ENCODE measurements around the gene KIAA0040.
"Not testable (repeated sequence)": the region's sequence is repeated elsewhere in the genome, so short reads cannot be mapped to it uniquely, and the experiment has no call there.

KIAA0040 gene

DNA sequence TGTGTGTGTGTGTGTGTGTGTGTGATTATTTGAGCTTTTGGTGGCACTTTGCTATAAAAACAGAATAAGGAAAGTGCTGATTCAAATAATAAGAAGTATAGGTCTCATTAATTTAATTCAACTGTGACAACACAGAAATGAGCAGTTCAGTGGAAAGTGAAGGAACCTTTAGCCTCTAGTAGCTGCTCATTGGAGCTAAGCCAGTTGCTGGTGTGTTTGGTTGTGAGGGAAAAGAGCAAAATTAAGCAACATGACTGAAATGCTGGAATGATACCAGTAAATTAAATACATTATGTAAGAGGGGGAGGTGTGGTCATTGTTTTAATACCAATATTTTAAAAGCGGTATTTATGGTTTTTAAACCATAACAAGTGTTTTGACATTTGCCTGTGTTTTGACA, 55.2 kb downstream of the KIAA0040 start:
- DNase-seq (ENCODE audit: low read depth, low spot score): no peak

DNA sequence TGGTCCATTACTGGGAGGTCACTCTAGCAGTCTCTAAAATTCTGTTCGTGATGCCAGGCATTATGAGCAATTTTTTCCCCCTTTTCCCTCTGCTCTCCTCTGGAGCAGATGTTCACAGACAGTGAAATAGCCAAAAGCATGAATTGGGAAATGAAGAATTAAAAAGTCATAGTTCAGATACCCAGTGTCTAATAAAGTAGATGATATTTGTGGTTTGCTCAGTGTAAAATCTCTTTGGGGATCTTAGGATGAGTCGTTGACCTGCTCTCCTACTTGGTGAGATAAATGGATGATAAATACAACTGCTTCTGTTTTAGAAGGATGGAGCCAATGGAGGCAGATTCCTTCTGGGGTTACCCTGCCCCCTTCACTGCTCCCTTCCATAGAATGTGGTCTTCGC, 56.3 kb downstream of the KIAA0040 start:
- DNase-seq (ENCODE audit: low read depth, low spot score): no peak

DNA sequence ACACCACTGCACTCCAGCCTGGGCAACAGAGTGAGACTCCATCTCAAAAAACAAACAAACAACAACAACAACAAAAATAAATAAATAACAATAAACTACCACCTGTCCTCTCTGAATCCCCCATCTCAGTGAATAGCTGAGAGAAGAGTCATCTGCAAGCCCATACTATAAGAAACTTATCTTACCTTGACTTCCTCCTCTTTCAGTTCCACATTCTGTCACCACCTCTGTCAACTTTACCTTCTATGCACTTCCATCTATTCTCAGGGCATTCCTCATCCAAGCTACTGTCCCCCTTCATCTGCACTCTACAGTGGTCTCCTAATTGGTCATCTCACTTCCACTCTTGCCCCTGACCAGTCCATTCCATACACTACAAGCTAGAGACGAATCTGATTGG, 58.1 kb downstream of the KIAA0040 start:
- no peak for DNase-seq (ENCODE audit: low read depth, low spot score)

DNA sequence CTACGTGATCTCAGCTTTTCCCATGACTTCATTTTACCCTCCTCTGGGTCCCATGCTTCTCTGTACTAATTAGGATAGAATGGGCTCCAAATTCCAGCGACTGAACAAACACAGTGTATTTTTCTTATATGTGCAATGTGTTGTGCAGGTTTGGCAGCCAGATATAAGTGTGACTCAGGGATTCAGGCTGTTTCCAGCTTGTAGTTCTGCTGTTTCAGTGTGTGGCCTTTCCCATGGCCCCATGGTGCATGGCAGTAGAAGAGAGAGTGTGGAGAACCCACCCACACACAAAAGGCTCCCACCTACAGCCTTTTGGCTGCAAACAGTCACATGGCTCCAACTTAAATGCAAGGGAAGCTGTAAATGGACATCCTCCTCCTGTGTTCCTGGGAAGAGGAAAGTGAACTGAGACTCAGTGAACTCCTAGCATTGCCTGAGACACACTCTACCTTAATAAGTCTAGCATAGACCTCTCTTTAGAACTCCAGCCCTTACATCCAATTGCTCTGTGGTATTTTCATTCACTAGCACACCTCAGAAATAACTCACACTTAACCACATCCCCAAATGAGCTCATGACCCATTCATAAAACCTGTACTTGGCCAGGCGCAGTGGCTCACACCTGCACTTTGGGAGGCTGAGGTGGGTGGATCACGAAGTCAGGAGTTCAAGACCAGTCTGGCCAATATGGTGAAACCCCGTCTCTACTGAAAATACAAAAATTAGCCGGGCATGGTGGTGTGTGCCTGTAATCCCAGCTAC, 58.7 kb downstream of the KIAA0040 start:
- no peak for DNase-seq (ENCODE audit: low read depth, low spot score)

DNA sequence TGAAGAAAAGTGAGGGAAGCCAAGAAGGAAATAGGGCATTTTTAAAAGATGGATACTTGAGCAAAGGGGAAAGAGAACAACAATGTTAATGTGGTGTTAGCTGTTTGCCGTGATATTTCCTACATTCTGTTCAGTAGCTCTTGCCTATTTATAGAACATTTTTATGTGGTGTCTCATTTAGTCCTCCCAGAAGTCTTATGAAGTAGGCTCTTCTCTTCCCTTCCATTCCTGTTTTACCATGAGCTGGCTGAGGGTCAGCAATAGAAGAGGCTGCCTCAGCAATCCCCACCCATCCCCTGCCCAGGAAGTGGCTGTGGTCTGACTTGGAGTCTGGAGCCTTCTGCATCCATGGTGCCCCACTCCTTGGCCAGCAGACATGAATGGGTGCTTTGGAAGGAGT, 60.1 kb downstream of the KIAA0040 start:
- no peak for DNase-seq (ENCODE audit: low read depth, low spot score)

DNA sequence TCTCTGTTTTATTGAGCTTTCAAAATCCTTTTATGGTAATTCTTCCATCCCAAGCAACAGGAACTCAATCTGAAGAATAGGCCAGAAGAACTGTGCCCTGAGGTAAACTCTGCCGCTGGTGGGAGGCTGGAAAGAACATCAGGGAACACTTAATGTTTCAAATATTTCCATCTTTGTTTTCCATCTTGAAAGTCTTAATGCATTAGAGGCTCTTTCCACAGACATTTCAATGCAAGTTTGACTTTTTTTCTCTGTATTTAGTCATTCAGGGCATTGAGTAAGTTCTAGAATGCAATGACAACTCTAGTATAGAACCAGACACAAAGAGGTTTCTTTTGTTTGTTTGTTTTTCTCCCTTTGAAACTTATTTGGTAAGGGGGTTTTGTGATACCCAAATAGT, 61.5 kb downstream of the KIAA0040 start:
- DNase-seq (ENCODE audit: low read depth, low spot score): no peak

DNA sequence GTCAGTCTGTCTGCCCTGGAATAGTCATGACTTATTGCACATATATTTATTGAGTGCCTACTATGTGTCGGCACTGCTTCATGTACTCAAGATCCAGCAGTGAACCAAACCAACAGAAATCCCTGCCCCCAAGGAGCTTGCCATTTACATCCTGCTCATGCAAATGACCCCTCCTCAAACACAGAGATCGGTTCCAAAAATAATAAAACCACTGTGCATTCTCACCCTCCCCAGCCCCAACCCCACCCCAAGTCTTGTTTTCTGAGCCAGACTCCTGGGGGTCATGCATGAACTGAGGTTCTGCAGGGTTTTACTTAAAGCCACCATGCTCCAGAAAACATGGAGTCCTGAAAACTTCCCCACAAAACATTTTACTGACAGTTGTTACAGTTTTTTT, 61.9 kb downstream of the KIAA0040 start:
- no peak for DNase-seq (ENCODE audit: low read depth, low spot score)

DNA sequence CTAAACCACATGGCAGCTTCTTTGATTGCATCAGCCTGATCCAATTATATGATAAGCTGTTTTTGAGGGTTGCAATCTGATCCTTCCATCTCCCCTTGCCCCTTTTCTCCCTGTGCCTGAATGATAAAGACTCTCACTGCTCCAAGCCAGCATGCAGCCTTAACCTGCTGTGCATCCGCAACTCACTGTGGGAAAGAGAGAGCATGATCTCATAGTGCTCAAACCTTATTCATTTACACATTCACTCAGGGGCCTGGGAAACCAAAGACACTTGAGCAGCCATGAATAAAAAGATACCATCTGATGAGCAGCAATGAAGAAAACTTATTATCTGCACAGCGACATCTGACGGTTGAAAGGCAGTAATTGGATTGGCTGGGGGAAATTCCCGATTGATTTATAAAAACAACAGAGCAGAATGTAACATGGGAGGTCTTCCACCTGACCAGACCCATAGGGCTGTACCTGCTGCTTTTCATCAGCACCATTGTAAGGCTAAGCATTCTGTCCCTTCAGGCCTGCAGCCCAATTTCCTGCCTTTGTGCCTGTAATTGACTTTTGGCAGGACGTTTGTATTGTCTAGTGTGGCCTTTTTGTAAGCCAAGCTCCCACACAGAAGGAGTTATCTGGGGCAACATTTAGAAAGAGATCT, 62.5 kb downstream of the KIAA0040 start:
- no peak for DNase-seq (ENCODE audit: low read depth, low spot score)

DNA sequence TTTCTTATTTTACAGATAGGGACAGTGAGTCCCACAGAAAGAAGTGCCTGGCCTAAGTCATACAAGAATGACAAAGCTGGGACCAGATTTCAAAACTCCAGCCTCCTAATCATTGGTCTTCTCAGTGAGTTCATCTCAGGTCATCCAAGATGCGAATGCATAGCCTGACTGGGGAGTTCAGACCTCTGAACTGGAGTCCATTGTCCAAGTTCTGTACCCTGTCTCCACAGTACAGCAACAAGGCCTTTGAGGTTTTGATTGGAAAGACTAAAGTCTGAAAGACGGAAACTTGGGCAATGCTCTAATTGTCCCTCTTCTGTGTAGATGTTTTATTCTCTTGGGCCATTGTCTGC, 63.0 kb downstream of the KIAA0040 start:
- no peak for DNase-seq (ENCODE audit: low read depth, low spot score)

DNA sequence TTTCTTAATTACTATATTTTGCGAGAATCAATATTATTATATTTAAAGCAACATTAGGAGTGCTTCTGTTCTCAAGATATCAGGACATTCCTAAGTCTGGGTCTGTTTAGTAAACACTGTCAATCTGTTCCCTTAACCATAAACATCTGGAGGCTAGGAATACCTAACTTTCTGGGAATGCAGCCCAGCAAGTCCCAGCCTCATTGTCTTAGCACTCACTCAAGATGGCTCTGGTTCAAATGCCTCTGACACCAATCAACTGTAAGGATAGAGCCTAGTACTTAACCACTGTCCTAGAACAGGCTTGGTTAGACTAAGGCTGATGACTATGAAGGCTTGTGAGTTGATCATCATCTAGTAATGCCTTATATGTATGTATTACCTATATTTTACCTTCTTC, 63.4 kb downstream of the KIAA0040 start:
- DNase-seq (ENCODE audit: low read depth, low spot score): no peak

DNA sequence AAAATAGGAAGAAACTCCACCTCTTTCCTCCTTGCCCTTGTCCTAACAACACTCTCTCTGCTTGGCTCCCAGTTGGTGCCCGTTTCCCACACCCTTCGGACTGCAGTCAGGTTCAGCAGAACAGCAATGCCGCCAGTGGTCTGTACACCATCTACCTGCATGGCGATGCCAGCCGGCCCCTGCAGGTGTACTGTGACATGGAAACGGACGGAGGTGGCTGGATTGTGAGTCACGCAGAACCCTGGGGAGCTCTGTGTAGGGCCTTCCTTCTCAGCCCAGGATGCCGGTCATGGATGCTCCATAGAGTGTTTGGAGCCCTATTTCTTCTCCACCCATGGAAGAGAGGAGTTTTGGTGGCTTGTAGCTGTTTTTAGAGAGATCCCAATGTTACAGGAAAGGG, 64.1 kb downstream of the KIAA0040 start:
- no peak for DNase-seq (ENCODE audit: low read depth, low spot score)

DNA sequence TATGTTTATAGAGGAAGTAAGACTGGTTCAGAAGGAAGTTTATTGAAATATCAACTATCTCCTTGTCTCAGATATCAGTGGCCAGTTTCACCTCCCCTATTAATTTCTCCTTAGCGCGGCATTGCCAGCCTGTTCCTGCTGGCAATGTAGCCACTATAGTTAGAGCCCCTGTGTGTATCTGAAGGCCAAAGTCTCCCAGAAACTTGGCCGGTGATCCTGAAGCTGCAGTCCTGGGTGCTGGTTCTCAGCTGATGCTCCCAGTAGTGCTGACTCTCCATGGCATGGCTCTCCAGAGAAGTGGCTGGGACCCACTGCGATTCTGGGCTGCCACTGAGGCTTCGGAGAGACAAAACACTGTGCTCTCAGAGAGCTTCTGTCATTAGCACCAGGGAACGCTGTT, 65.0 kb downstream of the KIAA0040 start:
- no peak for DNase-seq (ENCODE audit: low read depth, low spot score)

DNA sequence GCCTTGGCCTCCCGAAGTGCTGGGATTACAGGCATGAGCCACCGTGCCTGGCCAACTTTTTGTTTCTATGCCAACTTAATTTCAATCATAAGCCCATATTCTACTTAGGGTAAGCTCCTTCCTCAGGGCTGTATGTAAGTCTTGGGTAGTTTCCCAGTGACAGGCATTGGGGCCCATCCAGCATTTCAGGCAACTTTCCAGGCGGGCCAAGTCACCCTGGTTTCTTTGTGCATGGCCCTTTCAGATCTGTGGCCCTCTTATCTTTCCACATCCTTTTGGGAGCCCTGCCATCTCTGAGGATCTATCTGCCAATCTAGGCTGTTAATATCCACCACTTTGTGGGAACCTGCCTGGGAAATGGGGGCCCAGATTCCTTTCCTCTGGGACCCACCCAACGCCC, 66.2 kb downstream of the KIAA0040 start:
- DNase-seq (ENCODE audit: low read depth, low spot score): no peak

DNA sequence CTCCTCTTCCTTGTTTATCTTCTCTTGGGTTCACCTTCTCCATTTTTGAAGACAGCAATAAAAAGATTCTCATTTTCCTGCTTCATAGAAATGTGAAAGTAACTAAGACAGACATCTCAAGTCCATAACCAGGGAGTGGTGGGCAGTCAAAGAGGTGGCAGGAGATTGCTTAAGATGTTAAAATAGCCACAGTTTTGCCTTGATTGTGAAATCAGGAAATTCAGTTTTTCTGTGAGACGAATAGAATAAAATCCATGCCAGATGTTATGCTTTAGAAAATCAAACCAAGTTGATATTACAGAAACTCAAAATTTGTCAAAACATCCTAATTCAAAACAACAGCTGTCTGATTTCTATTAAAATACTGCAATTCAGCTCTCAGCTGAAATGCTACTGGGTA, 67.7 kb downstream of the KIAA0040 start:
- DNase-seq (ENCODE audit: low read depth, low spot score): no peak

DNA sequence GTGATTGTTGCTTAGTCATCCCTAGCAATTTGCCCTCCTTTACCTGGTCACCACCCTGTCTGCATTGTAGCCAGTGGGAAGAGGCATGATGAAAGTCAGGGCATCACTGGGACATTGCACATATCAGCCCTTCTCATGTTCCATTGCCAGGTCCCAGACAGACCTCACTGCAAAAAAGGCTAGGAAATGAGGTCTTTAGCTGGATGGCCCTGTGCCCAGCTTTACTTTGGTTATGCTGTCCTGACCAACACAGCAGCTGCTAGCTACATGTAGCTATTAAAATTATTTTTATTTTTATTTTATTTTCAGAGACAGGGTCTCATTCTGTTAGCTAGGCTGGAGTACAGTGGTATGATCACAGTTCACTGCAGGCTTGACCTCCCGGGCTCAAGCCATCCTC, 72.1 kb downstream of the KIAA0040 start:
- no peak for DNase-seq (ENCODE audit: low read depth, low spot score)

DNA sequence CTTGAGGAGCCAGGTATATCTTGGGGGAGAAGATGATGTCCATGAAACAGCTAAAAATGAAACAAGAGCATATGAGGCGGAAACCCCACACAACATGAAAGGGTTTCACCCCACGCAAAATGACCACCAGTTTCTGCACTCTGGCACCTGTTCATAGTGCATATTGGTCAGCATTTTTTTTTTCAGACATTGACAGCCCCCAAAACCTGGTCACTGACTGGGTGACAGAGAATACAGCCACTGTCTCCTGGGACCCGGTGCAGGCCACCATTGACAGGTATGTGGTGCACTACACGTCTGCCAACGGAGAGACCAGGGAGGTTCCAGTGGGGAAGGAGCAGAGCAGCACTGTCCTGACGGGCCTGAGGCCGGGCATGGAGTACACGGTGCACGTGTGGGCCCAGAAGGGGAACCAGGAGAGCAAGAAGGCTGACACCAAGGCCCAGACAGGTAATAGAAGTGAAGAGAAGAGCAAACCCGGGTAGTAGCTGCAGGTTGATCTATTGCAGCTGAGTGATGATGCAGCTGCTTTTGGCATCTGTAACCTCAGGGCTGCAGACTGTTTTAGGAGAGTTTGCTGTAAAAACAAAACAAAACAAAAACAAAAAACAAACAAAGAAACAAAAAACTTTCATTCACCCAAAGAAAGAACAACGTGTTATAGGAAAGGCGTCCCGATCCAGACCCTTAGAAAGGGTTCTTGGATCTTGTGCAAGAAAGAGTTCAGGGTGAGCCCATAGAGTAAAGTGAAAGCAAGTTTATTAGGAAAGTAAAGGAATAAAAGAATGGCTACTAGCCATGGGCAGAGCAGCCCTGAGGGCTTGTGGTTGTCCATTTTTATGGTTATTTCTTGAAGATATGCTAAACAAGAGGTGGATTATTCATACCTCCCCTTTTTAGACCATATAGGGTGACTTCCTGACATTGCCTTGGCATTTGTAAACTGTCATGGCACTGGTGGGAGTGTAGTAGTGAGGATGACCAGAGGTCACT, 73.9 kb downstream of the KIAA0040 start:
- no peak for DNase-seq (ENCODE audit: low read depth, low spot score)

DNA sequence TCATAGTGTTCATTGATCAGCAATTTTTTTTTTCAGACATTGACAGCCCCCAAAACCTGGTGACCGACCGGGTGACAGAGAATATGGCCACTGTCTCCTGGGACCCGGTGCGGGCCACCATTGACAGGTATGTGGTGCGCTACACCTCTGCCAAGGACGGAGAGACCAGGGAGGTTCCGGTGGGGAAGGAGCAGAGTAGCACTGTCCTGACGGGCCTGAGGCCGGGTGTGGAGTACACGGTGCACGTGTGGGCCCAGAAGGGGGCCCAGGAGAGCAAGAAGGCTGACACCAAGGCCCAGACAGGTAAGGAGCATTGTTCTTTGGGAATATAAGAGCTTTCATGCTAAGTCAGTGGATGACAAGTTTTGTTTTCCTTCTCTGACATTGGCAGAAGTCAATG, 75.7 kb downstream of the KIAA0040 start:
- no peak for DNase-seq (ENCODE audit: low read depth, low spot score)

DNA sequence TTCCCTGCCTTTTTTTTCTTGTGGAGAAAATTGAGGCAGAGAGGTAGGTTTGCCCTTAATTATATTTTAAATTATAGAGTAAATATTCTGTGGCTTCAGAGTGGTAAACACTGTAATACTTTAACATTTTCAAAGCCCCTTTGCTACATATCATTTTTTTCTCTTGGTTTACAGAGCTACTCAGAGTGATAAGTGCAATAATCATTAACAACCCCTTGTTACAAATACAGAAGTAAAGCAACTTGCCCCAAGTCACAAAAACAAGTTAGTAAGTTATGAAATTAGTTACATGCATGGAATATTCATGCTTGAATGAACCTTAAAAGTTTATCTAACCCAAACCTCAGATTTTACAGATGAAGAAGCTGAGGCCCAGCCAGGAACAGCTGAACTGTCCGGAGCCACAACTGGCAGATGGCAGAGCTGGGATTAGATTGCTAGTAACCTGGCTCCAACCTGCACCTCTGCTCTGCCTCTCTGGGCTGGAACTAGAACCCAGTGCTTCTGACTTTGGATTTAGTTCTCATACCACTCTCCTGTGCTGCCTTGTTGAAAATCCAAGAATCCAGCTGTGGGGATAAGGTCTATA, 76.3 kb downstream of the KIAA0040 start:
- no peak for DNase-seq (ENCODE audit: low read depth, low spot score)

DNA sequence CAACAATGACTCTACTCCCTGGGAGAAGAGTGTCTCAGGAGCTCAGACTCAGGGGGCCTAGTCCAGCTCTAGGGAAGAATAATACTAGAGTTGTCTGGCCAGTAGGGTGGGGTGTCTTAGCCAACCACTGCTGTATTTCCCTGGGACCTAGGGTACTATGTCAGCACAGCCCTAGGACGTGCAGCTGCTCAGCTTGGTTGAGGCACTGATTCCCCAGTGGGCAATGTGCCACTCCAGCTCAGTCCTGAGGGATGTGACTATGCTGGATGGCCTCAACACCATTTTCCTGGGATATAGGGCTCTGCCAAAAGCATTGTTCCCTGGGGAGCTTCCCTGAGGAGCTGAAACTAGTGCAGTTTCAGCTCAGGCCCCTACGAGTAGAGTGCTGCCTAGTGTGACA, 77.6 kb downstream of the KIAA0040 start:
- DNase-seq (ENCODE audit: low read depth, low spot score): no peak

DNA sequence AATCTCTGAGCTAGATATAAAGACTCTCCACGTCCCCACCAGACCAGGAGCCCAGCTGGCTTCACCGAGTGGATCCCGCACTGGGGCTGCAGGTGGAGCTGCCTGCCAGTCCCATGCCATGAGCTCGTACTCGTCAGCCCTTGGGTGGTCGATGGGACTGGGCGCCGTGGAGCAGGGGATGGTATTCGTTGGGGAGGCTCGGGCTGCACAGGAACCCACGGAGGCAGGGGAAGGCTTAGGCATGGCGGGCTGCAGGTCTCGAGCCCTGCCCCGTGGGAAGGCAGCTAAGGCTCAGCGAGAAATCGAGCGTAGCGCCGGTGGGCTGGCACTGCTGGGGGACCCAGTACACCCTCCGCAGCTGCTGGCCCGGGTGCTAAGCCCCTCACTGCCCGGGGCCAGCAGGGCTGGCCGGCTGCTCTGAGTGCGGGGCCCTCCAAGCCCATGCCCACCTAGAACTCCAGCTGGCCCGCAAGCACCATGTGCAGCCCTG, 84.2 kb downstream of the KIAA0040 start:
- not testable (repeated sequence) for DNase-seq (ENCODE audit: low read depth, low spot score)
